LNCAP (cell line): ENCODE measurements around the gene KCTD4.

Experiments used
- TF ChIP-seq, protein P1 (sequence below): fragments of 450-650 bp; IDR thresholded peaks from 2 replicates; pipeline ENCODE4 v1.5.1; 2017; ENCODE audit warnings: mild to moderate bottlenecking

Gene KCTD4

DNA sequence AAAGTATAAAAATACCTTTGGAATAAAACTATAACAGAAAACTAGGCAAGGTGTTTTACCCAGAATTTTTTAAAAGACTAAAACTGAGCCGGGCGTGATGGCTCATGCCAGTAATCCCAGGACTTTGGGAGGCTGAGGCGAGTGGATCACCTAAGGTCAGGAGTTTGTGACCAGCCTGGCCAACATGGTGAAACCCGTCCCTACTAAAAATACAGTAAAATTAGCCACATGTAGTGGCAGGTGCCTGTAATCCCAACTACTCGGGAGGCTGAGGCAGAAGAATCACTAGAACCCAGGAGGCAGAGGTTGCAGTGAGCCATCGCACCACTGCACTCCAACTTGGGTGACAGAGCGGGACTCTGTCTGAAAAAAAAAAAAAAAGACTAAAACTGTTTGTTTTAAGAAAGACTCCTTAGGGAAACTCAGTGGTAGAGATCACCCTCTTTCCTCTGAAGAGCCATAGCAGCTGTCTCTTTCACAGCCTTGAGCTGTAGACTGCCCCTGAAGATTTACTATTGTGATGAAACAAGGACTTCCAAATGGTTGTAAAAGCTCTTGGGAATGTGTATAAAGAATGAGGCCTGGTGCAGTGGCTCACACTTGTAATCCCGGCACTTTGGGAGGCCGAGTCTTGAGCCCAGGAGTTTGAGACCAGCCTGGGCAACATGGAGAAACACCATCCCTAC lies 14.7 kb upstream of the KCTD4 start:
- TF ChIP-seq, protein P1, sequence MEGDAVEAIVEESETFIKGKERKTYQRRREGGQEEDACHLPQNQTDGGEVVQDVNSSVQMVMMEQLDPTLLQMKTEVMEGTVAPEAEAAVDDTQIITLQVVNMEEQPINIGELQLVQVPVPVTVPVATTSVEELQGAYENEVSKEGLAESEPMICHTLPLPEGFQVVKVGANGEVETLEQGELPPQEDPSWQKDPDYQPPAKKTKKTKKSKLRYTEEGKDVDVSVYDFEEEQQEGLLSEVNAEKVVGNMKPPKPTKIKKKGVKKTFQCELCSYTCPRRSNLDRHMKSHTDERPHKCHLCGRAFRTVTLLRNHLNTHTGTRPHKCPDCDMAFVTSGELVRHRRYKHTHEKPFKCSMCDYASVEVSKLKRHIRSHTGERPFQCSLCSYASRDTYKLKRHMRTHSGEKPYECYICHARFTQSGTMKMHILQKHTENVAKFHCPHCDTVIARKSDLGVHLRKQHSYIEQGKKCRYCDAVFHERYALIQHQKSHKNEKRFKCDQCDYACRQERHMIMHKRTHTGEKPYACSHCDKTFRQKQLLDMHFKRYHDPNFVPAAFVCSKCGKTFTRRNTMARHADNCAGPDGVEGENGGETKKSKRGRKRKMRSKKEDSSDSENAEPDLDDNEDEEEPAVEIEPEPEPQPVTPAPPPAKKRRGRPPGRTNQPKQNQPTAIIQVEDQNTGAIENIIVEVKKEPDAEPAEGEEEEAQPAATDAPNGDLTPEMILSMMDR: no peak

DNA sequence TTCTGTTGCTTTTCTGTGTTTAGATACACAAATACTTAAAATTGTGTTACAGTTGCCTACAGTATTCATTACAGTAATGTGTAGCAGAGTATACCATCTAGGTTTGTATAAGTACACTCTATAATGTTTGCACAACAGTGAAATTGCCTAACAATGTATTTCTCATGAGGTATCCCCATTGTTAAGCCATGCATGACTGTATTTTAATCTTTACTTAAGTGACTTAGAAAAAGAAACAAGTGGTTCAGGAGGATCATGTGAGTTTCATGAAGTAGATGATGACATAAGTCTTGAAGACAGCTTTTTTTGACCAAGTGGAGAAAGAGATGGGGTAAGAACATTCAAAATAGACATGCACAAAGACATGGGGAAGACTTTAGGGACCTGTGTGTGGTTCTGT lies 8.4 kb upstream of the KCTD4 start:
- TF ChIP-seq, protein P1: no peak

DNA sequence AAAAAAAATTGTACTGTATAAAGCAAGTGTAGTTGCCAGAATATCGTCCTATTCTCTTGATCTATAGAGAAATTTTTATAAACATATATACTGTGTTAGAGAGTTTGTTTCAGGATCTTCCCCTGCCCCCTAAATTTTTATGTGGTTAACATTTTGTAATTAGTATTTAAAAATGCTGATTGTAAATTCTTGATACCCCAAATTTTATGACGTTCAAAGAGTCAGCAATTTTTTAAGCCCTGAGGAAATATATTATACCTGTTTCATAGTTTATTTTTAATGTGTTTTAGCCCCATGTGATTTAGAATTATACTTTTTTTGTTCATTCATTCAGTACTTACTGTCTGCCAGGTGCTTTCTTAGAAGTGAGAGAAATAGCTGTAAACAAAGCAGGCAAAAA lies 7.3 kb upstream of the KCTD4 start:
- TF ChIP-seq, protein P1: no peak

DNA sequence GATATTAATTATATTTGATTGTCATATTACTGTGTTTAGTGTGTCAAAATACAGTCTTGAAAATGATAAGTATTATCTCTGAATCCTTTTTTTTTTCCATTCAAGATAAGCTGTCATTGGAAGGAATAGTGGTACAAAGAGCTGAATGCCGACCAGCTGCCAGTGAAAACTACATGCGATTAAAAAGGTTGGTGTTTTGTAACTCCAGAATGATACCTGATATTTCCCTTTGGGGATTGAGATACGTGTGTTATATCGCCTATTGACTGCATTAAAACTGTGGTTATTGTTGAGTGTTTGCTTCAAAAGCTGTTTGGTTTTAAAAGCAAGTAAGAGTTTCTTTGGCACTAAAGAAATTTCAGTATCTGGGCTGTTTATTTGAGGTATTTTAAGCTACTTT lies 6.5 kb upstream of the KCTD4 start:
- TF ChIP-seq, protein P1: no peak

DNA sequence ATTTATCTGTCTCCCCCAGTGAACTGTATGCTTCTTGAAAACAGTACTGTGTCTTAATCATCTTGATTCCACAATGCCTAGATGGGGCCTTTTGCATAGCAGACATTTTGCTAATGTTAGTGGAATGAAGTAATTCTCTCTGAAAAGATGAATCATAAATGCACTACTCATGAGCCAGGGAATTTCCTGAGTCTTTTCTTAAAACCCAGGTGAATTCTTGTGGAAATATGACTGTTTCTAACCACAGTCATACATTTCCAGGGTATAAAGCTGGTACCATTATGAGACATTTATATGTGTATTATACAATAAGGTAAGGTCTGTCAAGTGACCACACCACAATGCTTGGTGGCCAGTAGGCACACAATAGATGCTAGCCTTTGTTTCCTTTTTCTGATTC lies 5.5 kb upstream of the KCTD4 start:
- TF ChIP-seq, protein P1: no peak

DNA sequence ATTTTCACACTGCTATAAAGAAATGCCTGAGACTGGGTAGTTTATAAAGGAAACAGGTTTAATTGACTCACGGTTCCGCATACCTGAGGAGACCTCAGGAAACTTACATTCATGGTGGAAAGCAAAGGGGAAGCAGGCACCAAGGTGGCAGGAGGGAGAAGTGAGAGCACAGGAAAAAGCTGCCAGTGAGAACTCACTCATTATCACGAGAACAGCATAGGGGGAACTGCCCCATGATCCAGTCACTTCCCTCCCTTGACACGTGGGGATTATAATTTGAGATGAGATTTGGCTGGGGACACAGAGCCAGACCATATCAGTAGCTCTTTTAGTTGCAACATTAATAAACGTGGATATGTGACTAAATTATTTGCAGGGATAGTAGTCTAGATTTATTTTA lies 4.3 kb upstream of the KCTD4 start:
- TF ChIP-seq, protein P1: no peak

DNA sequence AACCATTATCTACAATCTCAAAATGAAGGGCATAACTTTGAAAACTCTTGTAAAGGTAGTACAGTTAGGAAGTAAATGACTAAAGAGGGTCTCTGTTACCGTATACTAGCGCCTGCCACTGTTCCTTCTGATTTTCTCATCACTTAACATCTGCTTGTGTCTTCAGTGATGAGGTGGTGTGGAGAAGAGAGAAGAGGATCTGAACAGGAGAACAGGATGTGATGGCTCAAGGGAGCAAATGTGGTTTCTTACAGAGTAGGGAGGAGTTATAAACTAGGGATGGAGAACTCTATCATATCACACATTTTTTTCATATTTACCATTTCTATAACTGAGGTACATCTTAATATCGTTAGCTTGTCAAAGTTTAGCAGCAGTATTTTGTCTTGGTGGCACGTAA lies 1.1 kb downstream of the KCTD4 start:
- TF ChIP-seq, protein P1: no peak

DNA sequence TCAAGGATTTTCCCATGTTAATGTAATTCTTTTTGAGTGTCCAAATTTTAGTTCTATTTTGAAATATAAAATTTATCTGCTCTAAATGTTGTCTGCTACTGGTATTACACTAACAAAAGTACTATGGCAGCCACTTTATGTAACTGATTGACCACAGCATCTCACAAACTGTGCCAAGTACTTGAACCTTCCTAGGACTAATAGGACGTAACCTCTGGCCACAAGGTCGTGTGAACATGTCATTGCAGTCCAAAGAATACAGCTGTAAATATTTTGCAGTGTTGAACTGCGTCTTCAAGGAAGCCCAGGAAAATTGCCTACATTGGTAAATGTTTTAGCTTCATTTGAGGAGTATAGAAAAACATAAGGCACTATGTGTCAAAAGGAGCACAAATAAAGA lies 1.9 kb downstream of the KCTD4 start:
- TF ChIP-seq, protein P1: no peak
